SK-N-DZ (cell line): ENCODE results near the gene GTF2H2.
A peak's percentile ranks its signal among the peaks of the same experiment; 100 is the strongest.
"Not testable (repeated sequence)": the region's sequence is repeated elsewhere in the genome, so short reads cannot be mapped to it uniquely, and the experiment has no call there.

ENCODE experiments used
- DNase-seq: peaks from one replicate; pipeline ENCODE4 v3.0.0-alpha.2; 2015; ENCODE audit warnings: low spot score

Gene GTF2H2

GRCh38 chr5:71013575-71013974 is 53.9 kb downstream of the GTF2H2 start:
- peak; percentile 10 for DNase-seq

- peak; percentile 1 for DNase-seq
Observed at GRCh38 chr5:71011194-71011792, 56.2 kb downstream of the GTF2H2 start.

GRCh38 chr5:71006983-71007382 is 60.5 kb downstream of the GTF2H2 start:
- not testable (repeated sequence) for DNase-seq
